ENCODE data around the gene SLC9A3. TPM values are rescaled to one million over a fixed set of nuclear protein-coding genes. Genes with fewer than 3 reads are reported as not detected.

SLC9A3 gene
- total RNA-seq, 1 donor from 2014 or later = 1.3 TPM

- intact Hi-C loops (cut with micrococcal nuclease) = no loop called here
Observed at GRCh38 chr5:422323-423232, 101.7 kb downstream of the SLC9A3 start.

- intact Hi-C loops (cut with micrococcal nuclease) = no loop called here
Observed at GRCh38 chr5:421901-422300, 102.3 kb downstream of the SLC9A3 start.

GRCh38 chr5:421287-421880 lies 102.9 kb downstream of the SLC9A3 start:
- intact Hi-C loops (cut with micrococcal nuclease) = no loop called here

GRCh38 chr5:420632-421286 lies 103.5 kb downstream of the SLC9A3 start:
- intact Hi-C loops (cut with micrococcal nuclease) = no loop called here

Other genes starting within 250 kb of the SLC9A3 start
- 18.7 and 20.0 TPM in 2 replicates for gene AHRR, start 202.7 kb downstream of the SLC9A3 start, total RNA-seq
- 82.9 and 89.9 TPM in 2 replicates for gene EXOC3, start 81.3 kb downstream of the SLC9A3 start, total RNA-seq
- 22.5 and 28.4 TPM in 2 replicates for gene CEP72, start 87.9 kb upstream of the SLC9A3 start, total RNA-seq
- 0.02 TPM in 1 of 2 replicates, not detected in the other for gene TPPP, start 168.9 kb upstream of the SLC9A3 start, total RNA-seq

Data from T-helper 1 cell treated with Interleukin-12 subunit alpha and Interleukin-12 subunit beta and Interleukin-4 antibody, amounts not matched to agents 30 ng/mL and 1 ng/mL, for 36 hours (primary cell).